HepG2 (cell line): Measurements from ENCODE around the gene MBL2. TPM values are rescaled to one million over a fixed set of nuclear protein-coding genes. Genes with fewer than 3 reads are reported as not detected.

Experiments used
- BRCA1 ChIP-seq: sonication (generic); formaldehyde crosslinking; IDR thresholded peaks from 2 replicates; pipeline ENCODE4 v1.4.0; 2020; ENCODE audit warnings: missing genetic modification reagents
- ETV5 ChIP-seq: IDR thresholded peaks from 2 replicates; pipeline ENCODE4 v1.6.1; 2018; ENCODE audit warnings: missing biosample characterization, missing genetic modification reagents, inconsistent platforms, borderline replicate concordance
- FOXK2 ChIP-seq: fragments of 450-650 bp; IDR thresholded peaks from 2 replicates; pipeline ENCODE4 v1.6.1; 2016
- GATAD2A ChIP-seq: IDR thresholded peaks from 2 replicates; pipeline ENCODE4 v1.6.1; 2016
- HCFC1 ChIP-seq: fragments of 150-350 bp; IDR thresholded peaks from 2 replicates; pipeline ENCODE4 v1.6.1; 2014; ENCODE audit warnings: low read depth, low read length
- HDAC1 ChIP-seq: sonication (generic); formaldehyde crosslinking; IDR thresholded peaks from 2 replicates; pipeline ENCODE4 v1.5.1; 2020; ENCODE audit warnings: mild to moderate bottlenecking, missing genetic modification reagents
- NR2C2 ChIP-seq: sonication (generic); formaldehyde crosslinking; IDR thresholded peaks from 2 replicates; pipeline ENCODE4 v1.4.0; 2020; ENCODE audit warnings: missing genetic modification reagents, mild to moderate bottlenecking, moderate library complexity, borderline replicate concordance
- SOX6 ChIP-seq, 2 experiments: fragments of 450-650 bp in 1 of 2; sonication (generic) in 1 of 2; formaldehyde crosslinking in 1 of 2; IDR thresholded peaks; 2 replicates each; pipeline versions ENCODE4 v1.4.0 to v1.6.1; 2017 to 2020; ENCODE audit warnings: antibody characterized with exemption in 1 of 2, mild to moderate bottlenecking in 1 of 2, missing genetic modification reagents in 1 of 2
- TBX2 ChIP-seq: sonication (generic); formaldehyde crosslinking; IDR thresholded peaks from 2 replicates; pipeline ENCODE4 v1.5.0; 2020; ENCODE audit warnings: missing genetic modification reagents, mild to moderate bottlenecking, borderline replicate concordance
- ZEB1 ChIP-seq: IDR thresholded peaks from 2 replicates; pipeline ENCODE4 v1.6.1; 2012; ENCODE audit warnings: mild to moderate bottlenecking, low read depth, inconsistent platforms; ENCODE audit not compliant: insufficient replicate concordance
- polyA plus RNA-seq, 8 experiments: library from polyadenylated mRNA; depleted of rRNA in 3 of 8; stranded (reverse) in 7 of 8; unstranded in 1 of 8; fragments of >200 nt; fragmentation: Illumina TruSeq in 4 of 8; extraction: Trizol in 4 of 8; gene quantifications; 2 replicates each; pipeline versions ENCODE4 v1.2.1 to v1.2.3, GENCODE V29; 2011 to 2016; ENCODE audit warnings: low read depth in 4 of 8, missing spikeins in 1 of 8, mixed read lengths in 1 of 8; ENCODE audit not compliant: insufficient read depth in 1 of 8
- total RNA-seq, 5 experiments: library from RNA; depleted of rRNA; stranded (reverse); fragments of >200 nt; fragmentation: Illumina TruSeq; extraction: Trizol; gene quantifications; 2 replicates each; pipeline ENCODE4 v1.2.3, GENCODE V29; 2016; ENCODE audit warnings: low read depth in 1 of 5
- TF ChIP-seq, protein P1 (sequence below): sonication (generic); formaldehyde crosslinking; conservative IDR thresholded peaks from 2 replicates; pipeline ENCODE4 v1.4.0; 2020; ENCODE audit warnings: mild to moderate bottlenecking, missing genetic modification reagents, moderate library complexity
- TF ChIP-seq, protein P2 (sequence below): sonication (generic); formaldehyde crosslinking; IDR thresholded peaks from 2 replicates; pipeline ENCODE4 v1.5.1; 2020; ENCODE audit warnings: mild to moderate bottlenecking, missing genetic modification reagents, borderline replicate concordance
- TF ChIP-seq, protein P3 (sequence below): sonication (generic); formaldehyde crosslinking; IDR thresholded peaks from 2 replicates; pipeline ENCODE4 v1.4.0; 2020; ENCODE audit warnings: missing genetic modification reagents, borderline replicate concordance
- TF ChIP-seq, protein P4 (sequence below): sonication (generic); formaldehyde crosslinking; IDR thresholded peaks from 2 replicates; pipeline ENCODE4 v1.4.0; 2020; ENCODE audit warnings: missing genetic modification reagents
- TF ChIP-seq, protein P5 (sequence below): sonication (generic); formaldehyde crosslinking; IDR thresholded peaks from 2 replicates; pipeline ENCODE4 v1.4.0; 2020; ENCODE audit warnings: missing genetic modification reagents, mild to moderate bottlenecking, borderline replicate concordance
- TF ChIP-seq, protein P6 (sequence below): sonication (generic); formaldehyde crosslinking; IDR thresholded peaks from 2 replicates; pipeline ENCODE4 v1.4.0; 2020; ENCODE audit warnings: mild to moderate bottlenecking, missing genetic modification reagents

MBL2 gene
- total and polyA plus RNA-seq, 2 of the 13 experiments (the other 11 are each of a cell fraction or from before 2014, with no cell fraction given), result 9.6 to 16.2 TPM

DNA sequence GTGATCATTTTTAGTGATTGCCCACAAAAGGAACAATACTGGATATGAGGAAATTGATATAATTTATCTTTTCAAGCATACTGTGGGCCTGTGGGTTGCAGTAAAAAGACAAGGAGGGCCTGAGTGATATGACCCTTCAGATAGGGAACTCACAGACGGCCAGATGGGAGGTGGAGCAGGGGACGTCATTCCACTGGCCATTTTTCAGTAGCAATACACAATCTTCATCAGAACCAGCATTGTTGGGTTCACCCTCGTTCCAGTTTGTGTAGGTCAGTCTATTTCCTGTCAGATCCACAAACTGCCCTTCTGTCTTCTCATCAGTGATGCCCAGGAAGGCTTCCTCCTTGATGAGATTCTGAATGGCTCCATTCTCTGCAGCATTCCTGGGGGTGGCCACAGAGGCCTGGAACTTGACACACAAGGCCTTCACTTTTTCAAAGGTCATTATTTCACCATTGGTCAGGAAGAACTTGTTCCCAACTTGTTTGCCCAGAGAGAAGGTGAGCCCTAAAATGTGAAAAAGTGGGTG, 4.5 kb downstream of the MBL2 start (continued):
- TF ChIP-seq, protein P1, sequence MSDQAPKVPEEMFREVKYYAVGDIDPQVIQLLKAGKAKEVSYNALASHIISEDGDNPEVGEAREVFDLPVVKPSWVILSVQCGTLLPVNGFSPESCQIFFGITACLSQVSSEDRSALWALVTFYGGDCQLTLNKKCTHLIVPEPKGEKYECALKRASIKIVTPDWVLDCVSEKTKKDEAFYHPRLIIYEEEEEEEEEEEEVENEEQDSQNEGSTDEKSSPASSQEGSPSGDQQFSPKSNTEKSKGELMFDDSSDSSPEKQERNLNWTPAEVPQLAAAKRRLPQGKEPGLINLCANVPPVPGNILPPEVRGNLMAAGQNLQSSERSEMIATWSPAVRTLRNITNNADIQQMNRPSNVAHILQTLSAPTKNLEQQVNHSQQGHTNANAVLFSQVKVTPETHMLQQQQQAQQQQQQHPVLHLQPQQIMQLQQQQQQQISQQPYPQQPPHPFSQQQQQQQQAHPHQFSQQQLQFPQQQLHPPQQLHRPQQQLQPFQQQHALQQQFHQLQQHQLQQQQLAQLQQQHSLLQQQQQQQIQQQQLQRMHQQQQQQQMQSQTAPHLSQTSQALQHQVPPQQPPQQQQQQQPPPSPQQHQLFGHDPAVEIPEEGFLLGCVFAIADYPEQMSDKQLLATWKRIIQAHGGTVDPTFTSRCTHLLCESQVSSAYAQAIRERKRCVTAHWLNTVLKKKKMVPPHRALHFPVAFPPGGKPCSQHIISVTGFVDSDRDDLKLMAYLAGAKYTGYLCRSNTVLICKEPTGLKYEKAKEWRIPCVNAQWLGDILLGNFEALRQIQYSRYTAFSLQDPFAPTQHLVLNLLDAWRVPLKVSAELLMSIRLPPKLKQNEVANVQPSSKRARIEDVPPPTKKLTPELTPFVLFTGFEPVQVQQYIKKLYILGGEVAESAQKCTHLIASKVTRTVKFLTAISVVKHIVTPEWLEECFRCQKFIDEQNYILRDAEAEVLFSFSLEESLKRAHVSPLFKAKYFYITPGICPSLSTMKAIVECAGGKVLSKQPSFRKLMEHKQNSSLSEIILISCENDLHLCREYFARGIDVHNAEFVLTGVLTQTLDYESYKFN (CRISPR knock-in tag), result peak; percentile 81
- TF ChIP-seq, protein P2, sequence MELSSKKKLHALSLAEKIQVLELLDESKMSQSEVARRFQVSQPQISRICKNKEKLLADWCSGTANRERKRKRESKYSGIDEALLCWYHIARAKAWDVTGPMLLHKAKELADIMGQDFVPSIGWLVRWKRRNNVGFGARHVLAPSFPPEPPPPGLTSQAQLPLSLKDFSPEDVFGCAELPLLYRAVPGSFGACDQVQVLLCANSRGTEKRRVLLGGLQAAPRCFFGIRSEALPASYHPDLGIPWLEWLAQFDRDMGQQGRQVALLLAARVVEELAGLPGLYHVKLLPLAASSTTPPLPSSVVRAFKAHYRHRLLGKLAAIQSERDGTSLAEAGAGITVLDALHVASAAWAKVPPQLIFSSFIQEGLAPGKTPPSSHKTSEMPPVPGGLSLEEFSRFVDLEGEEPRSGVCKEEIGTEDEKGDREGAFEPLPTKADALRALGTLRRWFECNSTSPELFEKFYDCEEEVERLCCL (CRISPR knock-in tag), result no peak
- TF ChIP-seq TBX2 (CRISPR knock-in tag) (peak; percentile 58; the same call in 1 of the 2 replicates), NR2C2 (CRISPR knock-in tag) (peak; percentile 69; the same call in 1 of the 2 replicates), GATAD2A (CRISPR knock-in tag) (peak; percentile 81), FOXK2 (no peak), ZEB1 (peak; percentile 54), ETV5 (peak; percentile 92), BRCA1 (no peak), HDAC1 (CRISPR knock-in tag) (peak; percentile 47; the same call in 1 of the 2 replicates), SOX6 (IDR thresholded peaks at IDR 0.05) (no peak), SOX6 (CRISPR knock-in tag; IDR thresholded peaks at IDR 0.05) (peak; percentile 78), HCFC1 (no peak)
- TF ChIP-seq, protein P3, sequence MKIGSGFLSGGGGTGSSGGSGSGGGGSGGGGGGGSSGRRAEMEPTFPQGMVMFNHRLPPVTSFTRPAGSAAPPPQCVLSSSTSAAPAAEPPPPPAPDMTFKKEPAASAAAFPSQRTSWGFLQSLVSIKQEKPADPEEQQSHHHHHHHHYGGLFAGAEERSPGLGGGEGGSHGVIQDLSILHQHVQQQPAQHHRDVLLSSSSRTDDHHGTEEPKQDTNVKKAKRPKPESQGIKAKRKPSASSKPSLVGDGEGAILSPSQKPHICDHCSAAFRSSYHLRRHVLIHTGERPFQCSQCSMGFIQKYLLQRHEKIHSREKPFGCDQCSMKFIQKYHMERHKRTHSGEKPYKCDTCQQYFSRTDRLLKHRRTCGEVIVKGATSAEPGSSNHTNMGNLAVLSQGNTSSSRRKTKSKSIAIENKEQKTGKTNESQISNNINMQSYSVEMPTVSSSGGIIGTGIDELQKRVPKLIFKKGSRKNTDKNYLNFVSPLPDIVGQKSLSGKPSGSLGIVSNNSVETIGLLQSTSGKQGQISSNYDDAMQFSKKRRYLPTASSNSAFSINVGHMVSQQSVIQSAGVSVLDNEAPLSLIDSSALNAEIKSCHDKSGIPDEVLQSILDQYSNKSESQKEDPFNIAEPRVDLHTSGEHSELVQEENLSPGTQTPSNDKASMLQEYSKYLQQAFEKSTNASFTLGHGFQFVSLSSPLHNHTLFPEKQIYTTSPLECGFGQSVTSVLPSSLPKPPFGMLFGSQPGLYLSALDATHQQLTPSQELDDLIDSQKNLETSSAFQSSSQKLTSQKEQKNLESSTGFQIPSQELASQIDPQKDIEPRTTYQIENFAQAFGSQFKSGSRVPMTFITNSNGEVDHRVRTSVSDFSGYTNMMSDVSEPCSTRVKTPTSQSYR, result peak; percentile 45; the same call in 1 of the 2 replicates
- TF ChIP-seq, protein P4, sequence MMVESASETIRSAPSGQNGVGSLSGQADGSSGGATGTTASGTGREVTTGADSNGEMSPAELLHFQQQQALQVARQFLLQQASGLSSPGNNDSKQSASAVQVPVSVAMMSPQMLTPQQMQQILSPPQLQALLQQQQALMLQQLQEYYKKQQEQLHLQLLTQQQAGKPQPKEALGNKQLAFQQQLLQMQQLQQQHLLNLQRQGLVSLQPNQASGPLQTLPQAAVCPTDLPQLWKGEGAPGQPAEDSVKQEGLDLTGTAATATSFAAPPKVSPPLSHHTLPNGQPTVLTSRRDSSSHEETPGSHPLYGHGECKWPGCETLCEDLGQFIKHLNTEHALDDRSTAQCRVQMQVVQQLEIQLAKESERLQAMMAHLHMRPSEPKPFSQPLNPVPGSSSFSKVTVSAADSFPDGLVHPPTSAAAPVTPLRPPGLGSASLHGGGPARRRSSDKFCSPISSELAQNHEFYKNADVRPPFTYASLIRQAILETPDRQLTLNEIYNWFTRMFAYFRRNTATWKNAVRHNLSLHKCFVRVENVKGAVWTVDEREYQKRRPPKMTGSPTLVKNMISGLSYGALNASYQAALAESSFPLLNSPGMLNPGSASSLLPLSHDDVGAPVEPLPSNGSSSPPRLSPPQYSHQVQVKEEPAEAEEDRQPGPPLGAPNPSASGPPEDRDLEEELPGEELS (CRISPR knock-in tag), result peak; percentile 77
- TF ChIP-seq, protein P5, sequence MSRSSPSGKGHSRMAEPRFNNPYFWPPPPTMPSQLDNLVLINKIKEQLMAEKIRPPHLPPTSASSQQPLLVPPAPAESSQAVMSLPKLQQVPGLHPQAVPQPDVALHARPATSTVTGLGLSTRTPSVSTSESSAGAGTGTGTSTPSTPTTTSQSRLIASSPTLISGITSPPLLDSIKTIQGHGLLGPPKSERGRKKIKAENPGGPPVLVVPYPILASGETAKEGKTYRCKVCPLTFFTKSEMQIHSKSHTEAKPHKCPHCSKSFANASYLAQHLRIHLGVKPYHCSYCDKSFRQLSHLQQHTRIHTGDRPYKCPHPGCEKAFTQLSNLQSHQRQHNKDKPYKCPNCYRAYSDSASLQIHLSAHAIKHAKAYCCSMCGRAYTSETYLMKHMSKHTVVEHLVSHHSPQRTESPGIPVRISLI (CRISPR knock-in tag), result peak; percentile 65; the same call in 1 of the 2 replicates
- TF ChIP-seq, protein P6, sequence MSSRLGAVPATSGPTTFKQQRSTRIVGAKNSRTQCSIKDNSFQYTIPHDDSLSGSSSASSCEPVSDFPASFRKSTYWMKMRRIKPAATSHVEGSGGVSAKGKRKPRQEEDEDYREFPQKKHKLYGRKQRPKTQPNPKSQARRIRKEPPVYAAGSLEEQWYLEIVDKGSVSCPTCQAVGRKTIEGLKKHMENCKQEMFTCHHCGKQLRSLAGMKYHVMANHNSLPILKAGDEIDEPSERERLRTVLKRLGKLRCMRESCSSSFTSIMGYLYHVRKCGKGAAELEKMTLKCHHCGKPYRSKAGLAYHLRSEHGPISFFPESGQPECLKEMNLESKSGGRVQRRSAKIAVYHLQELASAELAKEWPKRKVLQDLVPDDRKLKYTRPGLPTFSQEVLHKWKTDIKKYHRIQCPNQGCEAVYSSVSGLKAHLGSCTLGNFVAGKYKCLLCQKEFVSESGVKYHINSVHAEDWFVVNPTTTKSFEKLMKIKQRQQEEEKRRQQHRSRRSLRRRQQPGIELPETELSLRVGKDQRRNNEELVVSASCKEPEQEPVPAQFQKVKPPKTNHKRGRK (CRISPR knock-in tag), result no peak
